HG02885 (cell line): ENCODE results near the gene SDS.

Experiments used
- ATAC-seq: cut with Tn5 transposase; IDR thresholded peaks from one replicate; pipeline ENCODE4 v1.9.1; 2021; ENCODE audit warnings: mild to moderate bottlenecking; ENCODE audit not compliant: unreplicated experiment, poor library complexity

Gene SDS

GRCh38 chr12:113427882-113428281 is 24.2 kb upstream of the SDS start:
- no peak for ATAC-seq

- ATAC-seq, result no peak
Measured at GRCh38 chr12:113425960-113426453, 22.3 kb upstream of the SDS start.

GRCh38 chr12:113424915-113425823 is 21.5 kb upstream of the SDS start:
- ATAC-seq, result no peak

- no peak for ATAC-seq
Measured at GRCh38 chr12:113424456-113424855, 20.8 kb upstream of the SDS start.

GRCh38 chr12:113422886-113423669 is 19.4 kb upstream of the SDS start:
- ATAC-seq, result no peak

GRCh38 chr12:113422030-113422885 is 18.6 kb upstream of the SDS start, which contains the start of gene SDSL:
SDSL (plus strand) TSS chr12:113422380; CDS start chr12:113427983, 5,603 bp downstream.
- peak; percentile 81 for ATAC-seq

- ATAC-seq, result no peak
Measured at GRCh38 chr12:113420996-113421595, 17.4 kb upstream of the SDS start.

GRCh38 chr12:113418213-113418879 is 14.7 kb upstream of the SDS start:
- ATAC-seq, result no peak

- ATAC-seq, result no peak
Measured at GRCh38 chr12:113416091-113416754, 12.5 kb upstream of the SDS start.

- ATAC-seq, result no peak
Measured at GRCh38 chr12:113414519-113415038, 10.9 kb upstream of the SDS start.

- ATAC-seq, result no peak
Measured at GRCh38 chr12:113413488-113413939, 9.8 kb upstream of the SDS start.

- ATAC-seq, result no peak
Measured at GRCh38 chr12:113409462-113410124, 5.9 kb upstream of the SDS start.

GRCh38 chr12:113408756-113409298 is 5.1 kb upstream of the SDS start:
- no peak for ATAC-seq

GRCh38 chr12:113407931-113408600 is 4.4 kb upstream of the SDS start:
- ATAC-seq, result no peak

- no peak for ATAC-seq
Measured at GRCh38 chr12:113405694-113406093, 2.0 kb upstream of the SDS start.

- no peak for ATAC-seq
Measured at GRCh38 chr12:113402586-113403260, 964 bp downstream of the SDS start.
